Endodermal cell (in vitro differentiated cells): ENCODE results near the gene PRKCE. TPM values are rescaled to one million over a fixed set of nuclear protein-coding genes. Genes with fewer than 3 reads are reported as not detected.

Source experiments
- DNase-seq: peaks from one replicate; pipeline ENCODE4 v3.0.0-alpha.2; 2017
- H3K27ac ChIP-seq: 2 replicates; pipeline ENCODE4 v1.5.1; 2013; ENCODE audit warnings: mild to moderate bottlenecking, low read depth, low read length, moderate library complexity
- H3K27me3 ChIP-seq: 2 replicates; pipeline ENCODE4 v1.6.1; 2013; ENCODE audit warnings: mild to moderate bottlenecking, low read length, moderate library complexity; ENCODE audit not compliant: insufficient read depth, control insufficient read depth, poor library complexity, severe bottlenecking
- H3K36me3 ChIP-seq: 2 replicates; pipeline ENCODE4 v1.7.0; 2013; ENCODE audit warnings: mild to moderate bottlenecking, low read length, moderate library complexity; ENCODE audit not compliant: control insufficient read depth, insufficient read depth
- H3K4me1 ChIP-seq: one replicate; pipeline ENCODE4 v1.7.0; 2013; ENCODE audit warnings: low read length; ENCODE audit not compliant: control insufficient read depth, insufficient read depth
- H3K4me3 ChIP-seq: 2 replicates; pipeline ENCODE4 v1.5.1; 2013; ENCODE audit warnings: mild to moderate bottlenecking, low read length, moderate library complexity
- H3K9ac ChIP-seq: 2 replicates; pipeline ENCODE4 v1.6.1; 2013; ENCODE audit warnings: mild to moderate bottlenecking, low read length, moderate library complexity; ENCODE audit not compliant: poor library complexity, severe bottlenecking; ENCODE audit errors: extremely low read depth
- H3K9me3 ChIP-seq: 2 replicates; pipeline ENCODE4 v1.6.1; 2013; ENCODE audit warnings: mild to moderate bottlenecking, low read length, moderate library complexity; ENCODE audit not compliant: control insufficient read depth
- H3K27ac Mint-ChIP-seq: 2 replicates; pipeline ENCODE4 v1.8.0; 2020; ENCODE audit warnings: mixed read lengths
- H3K27me3 Mint-ChIP-seq: 2 replicates; pipeline ENCODE4 v1.8.0; 2021; ENCODE audit warnings: mild to moderate bottlenecking, mixed read lengths; ENCODE audit not compliant: insufficient read depth
- H3K36me3 Mint-ChIP-seq: 2 replicates; pipeline ENCODE4 v1.8.0; 2020; ENCODE audit warnings: low read depth, mixed read lengths
- H3K4me1 Mint-ChIP-seq: 2 replicates; pipeline ENCODE4 v1.8.0; 2020; ENCODE audit warnings: mixed read lengths
- H3K4me3 Mint-ChIP-seq: 2 replicates; pipeline ENCODE4 v1.8.0; 2020; ENCODE audit warnings: mild to moderate bottlenecking, moderate library complexity, mixed read lengths
- H3K9me3 Mint-ChIP-seq: 2 replicates; pipeline ENCODE4 v1.8.0; 2020; ENCODE audit warnings: mild to moderate bottlenecking, mixed read lengths
- CTCF ChIP-seq: fragments of 200-600 bp; sonication (generic); conservative IDR thresholded peaks from 2 replicates; pipeline ENCODE4 v1.5.0; 2021; ENCODE audit warnings: antibody characterized with exemption, mild to moderate bottlenecking
- WGBS, 2 experiments: methylation state at CpG; one replicate each; pipeline versions ENCODE4 v1.1.5 to v1.1.7; 2013; ENCODE audit warnings: missing lambda C conversion rate in 2 of 2, mixed read lengths in 1 of 2; ENCODE audit not compliant: insufficient coverage in 1 of 2, insufficient read length in 1 of 2; 5-methylcytosine and 5-hydroxymethylcytosine counted together
- total RNA-seq, 2 donors: library from RNA; stranded (reverse); fragmentation: NEBNext Ultra II Directional in 1 of 2; extraction: Animal tissue kit (Norgen Biotek cat#: 25700) in 1 of 2; gene quantifications; 2 replicates in 1 of 2; 3 replicates in 1 of 2; pipeline ENCODE4 v1.2.1, GENCODE V29; 2021

Gene PRKCE
- total RNA-seq, 2 donors from 2014 or later, result 1.4 to 1.7 TPM

GRCh38 chr2:46003903-46004473, 352.5 kb downstream of the PRKCE start:
- Histone ChIP-seq H3K9ac (no peak overlapping the region), H3K27ac (no peak overlapping the region), H3K36me3 (no peaks in the 10 kb centered on the region), H3K4me3 (no peak overlapping the region), H3K9me3 (no peaks in the 10 kb centered on the region), H3K27me3 (no peaks in the 10 kb centered on the region), H3K4me1 (peaks cover 20% of the 10 kb centered on the region)
- no peak overlapping the region for H3K27ac Mint-ChIP-seq
- peaks cover 3% of the 10 kb centered on the region for H3K9me3 Mint-ChIP-seq
- peaks cover 59% of the 10 kb centered on the region for H3K4me1 Mint-ChIP-seq
- no peak for TF ChIP-seq CTCF
- H3K36me3 Mint-ChIP-seq, result no peaks in the 10 kb centered on the region
- DNase-seq, result no peak
- 92 to 97% methylated on average over 9 of the region's 9 CpGs for WGBS, 2 experiments
- peaks cover 2% of the 10 kb centered on the region for H3K27me3 Mint-ChIP-seq
- H3K4me3 Mint-ChIP-seq, result no peak overlapping the region

DNA sequence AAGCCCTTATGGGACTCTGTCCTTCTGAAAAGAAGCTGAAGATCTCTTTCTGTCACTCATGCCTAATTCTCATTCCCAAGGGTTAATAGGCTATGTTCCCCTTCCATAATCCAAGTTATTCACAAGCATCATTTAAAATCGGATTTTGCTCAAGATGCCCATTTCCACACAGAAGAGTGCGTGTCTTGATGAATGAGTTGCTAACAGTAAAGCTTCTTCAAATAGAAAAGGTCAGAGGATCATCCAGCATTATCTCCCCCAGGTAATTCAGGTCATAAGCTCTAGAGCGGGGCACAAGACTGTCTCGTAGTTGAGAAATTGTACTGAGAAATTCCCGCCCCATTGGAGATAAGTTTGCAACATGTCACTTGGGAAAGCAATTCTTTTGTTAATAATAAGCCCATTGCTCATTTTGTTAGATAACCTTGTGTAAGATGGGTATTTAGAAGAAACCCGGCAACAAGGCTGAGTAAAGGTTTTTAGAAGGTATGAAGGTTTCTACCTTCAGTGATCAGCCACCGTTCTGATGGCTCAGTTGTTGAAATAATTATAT, 355.1 kb downstream of the PRKCE start:
- H3K9me3 Mint-ChIP-seq, result peaks cover 3% of the 10 kb centered on the region
- Histone ChIP-seq H3K4me1 (peaks cover 16% of the 10 kb centered on the region), H3K27me3 (no peaks in the 10 kb centered on the region), H3K36me3 (no peaks in the 10 kb centered on the region), H3K9me3 (no peaks in the 10 kb centered on the region), H3K9ac (no peak overlapping the region), H3K4me3 (no peak overlapping the region), H3K27ac (no peak overlapping the region)
- H3K27ac Mint-ChIP-seq, result no peak overlapping the region
- H3K36me3 Mint-ChIP-seq, result no peaks in the 10 kb centered on the region
- H3K4me3 Mint-ChIP-seq, result no peak overlapping the region
- peaks cover 37% of the 10 kb centered on the region for H3K4me1 Mint-ChIP-seq
- DNase-seq, result no peak
- TF ChIP-seq CTCF, result no peak
- peaks cover 2% of the 10 kb centered on the region for H3K27me3 Mint-ChIP-seq
- WGBS, 2 experiments, result 94 to 96% methylated on average over 7 of the region's 7 CpGs

GRCh38 chr2:46007412-46007811, 355.9 kb downstream of the PRKCE start:
- H3K9me3 Mint-ChIP-seq, result peaks cover 3% of the 10 kb centered on the region
- H3K4me3 Mint-ChIP-seq, result no peak overlapping the region
- Histone ChIP-seq H3K4me1 (peaks cover 9% of the 10 kb centered on the region), H3K36me3 (no peaks in the 10 kb centered on the region), H3K4me3 (no peak overlapping the region), H3K9ac (no peak overlapping the region), H3K9me3 (no peaks in the 10 kb centered on the region), H3K27me3 (no peaks in the 10 kb centered on the region), H3K27ac (no peak overlapping the region)
- TF ChIP-seq CTCF, result no peak
- WGBS, 2 experiments, result 90 to 92% methylated on average over 10 to 11 of the region's 11 CpGs
- no peak overlapping the region for H3K27ac Mint-ChIP-seq
- DNase-seq, result no peak
- peaks cover 2% of the 10 kb centered on the region for H3K27me3 Mint-ChIP-seq
- H3K36me3 Mint-ChIP-seq, result no peaks in the 10 kb centered on the region
- peaks cover 30% of the 10 kb centered on the region for H3K4me1 Mint-ChIP-seq
